Urinary bladder (tissue), 4 donors: ENCODE measurements around the gene CPT1A. TPM values are rescaled to one million over a fixed set of nuclear protein-coding genes. Genes with fewer than 3 reads are reported as not detected.
"Not testable (repeated sequence)": the region's sequence is repeated elsewhere in the genome, so short reads cannot be mapped to it uniquely, and the experiment has no call there.

Experiments
- DNase-seq: peaks from one replicate; pipeline ENCODE4 v3.0.0-alpha.2; 2015; ENCODE audit errors: extremely low spot score
- H3K27ac ChIP-seq: one replicate; pipeline ENCODE4 v1.5.1; 2013; ENCODE audit warnings: low read depth, mild to moderate bottlenecking, moderate library complexity
- H3K36me3 ChIP-seq: one replicate; pipeline ENCODE4 v1.6.1; 2013; ENCODE audit warnings: mild to moderate bottlenecking, moderate library complexity; ENCODE audit not compliant: insufficient read depth
- H3K4me1 ChIP-seq: one replicate; pipeline ENCODE4 v1.6.1; 2013; ENCODE audit warnings: mild to moderate bottlenecking, moderate library complexity; ENCODE audit not compliant: insufficient read depth
- H3K4me3 ChIP-seq: one replicate; pipeline ENCODE4 v1.5.1; 2013; ENCODE audit warnings: low read depth, low read length
- WGBS: extraction: QIAGEN DNeasy Blood & Tissue Kit; methylation state at CpG from one replicate; pipeline ENCODE4 v1.1.7; 2013; 5-methylcytosine and 5-hydroxymethylcytosine counted together
- polyA plus RNA-seq: library from polyadenylated mRNA; stranded (reverse); fragments of 200-250 nt; gene quantifications from one replicate; pipeline ENCODE4 v1.2.3, GENCODE V29; 2013
- total RNA-seq: library from RNA; depleted of rRNA; stranded (reverse); fragments of >200 nt; gene quantifications from one replicate; pipeline ENCODE4 v1.2.3, GENCODE V29; 2014
- donor health status: healthy with polysubstance abuse.
- donor health status: healthy.

CPT1A gene
- total and polyA plus RNA-seq, 2 donors, result 20.4 to 24.5 TPM

DNA sequence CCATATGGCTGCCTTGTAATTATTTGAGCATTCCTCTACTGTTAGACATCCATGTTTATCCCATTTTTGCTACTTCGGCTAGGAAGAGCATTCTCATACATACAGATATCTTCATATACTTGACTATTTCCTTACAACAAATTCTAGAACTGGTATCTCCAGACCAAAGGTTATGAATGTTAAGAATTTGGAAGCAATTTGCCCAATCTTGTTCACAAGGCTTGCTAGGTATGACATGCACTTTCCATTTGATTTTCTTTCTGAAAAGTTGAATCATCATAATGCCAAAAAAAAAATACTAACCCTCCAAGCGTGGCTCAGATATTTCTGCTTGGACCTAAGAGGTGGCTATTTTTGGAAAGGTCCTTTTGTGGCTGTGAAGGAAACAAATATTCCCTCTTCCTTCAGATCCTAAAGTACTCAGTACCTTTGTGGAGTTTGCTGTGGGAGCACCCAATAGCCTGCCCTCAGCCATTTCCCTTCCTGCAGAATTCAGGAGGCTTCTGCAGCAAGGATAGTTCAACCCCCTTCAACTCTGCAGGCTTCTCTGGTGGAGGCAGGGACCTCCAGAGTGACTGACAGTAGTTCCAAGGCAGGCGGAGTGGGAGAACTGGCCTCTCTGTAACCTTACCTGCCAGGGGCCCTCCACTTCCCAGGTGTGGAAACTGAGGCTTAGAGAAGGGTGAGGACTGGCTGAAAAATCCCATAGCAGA is 22.0 kb upstream of the CPT1A start:
- Histone ChIP-seq H3K27ac (no peak overlapping the region), H3K4me3 (no peak overlapping the region), H3K36me3 (no peaks in the 10 kb centered on the region), H3K4me1 (no peaks in the 10 kb centered on the region)
- no peak for DNase-seq
- 88% methylated on average over 3 of the region's 3 CpGs for WGBS

- no peak for DNase-seq
- no peak overlapping the region for H3K27ac ChIP-seq
- H3K36me3 ChIP-seq, result no peaks in the 10 kb centered on the region
- no peaks in the 10 kb centered on the region for H3K4me1 ChIP-seq
- H3K4me3 ChIP-seq, result no peak overlapping the region
- whole genome bisulfite sequencing, result 85% methylated on average over 6 of the region's 6 CpGs
Measured at GRCh38 chr11:68862421-68862820, 20.7 kb upstream of the CPT1A start.

DNA sequence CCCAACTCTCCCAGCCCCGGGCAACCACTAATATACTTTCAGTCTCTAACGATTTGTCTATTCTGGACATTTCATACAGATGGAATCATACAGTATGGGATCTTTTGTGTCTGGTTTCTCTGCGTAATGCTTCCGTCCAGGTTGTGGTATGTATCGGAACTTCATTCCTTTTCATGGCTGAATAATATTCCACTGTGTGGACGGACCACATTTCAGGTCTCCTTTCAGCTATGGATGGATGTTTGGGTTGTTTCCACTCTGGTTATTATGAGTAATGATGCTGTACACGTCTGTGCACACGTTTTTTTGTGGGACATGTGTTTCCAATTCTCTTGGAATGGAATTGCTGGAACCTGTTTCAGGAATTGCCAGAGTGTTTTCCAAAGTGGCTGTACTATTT is 17.4 kb upstream of the CPT1A start:
- WGBS, result 82% methylated on average over 8 of the region's 8 CpGs
- no peak for DNase-seq
- no peaks in the 10 kb centered on the region for H3K36me3 ChIP-seq
- no peaks in the 10 kb centered on the region for H3K4me1 ChIP-seq
- no peak overlapping the region for H3K27ac ChIP-seq
- H3K4me3 ChIP-seq, result no peak overlapping the region

GRCh38 chr11:68857037-68857586 is 15.4 kb upstream of the CPT1A start:
- H3K36me3 ChIP-seq, result no peaks in the 10 kb centered on the region
- H3K27ac ChIP-seq, result no peak overlapping the region
- no peak for DNase-seq
- 91% methylated on average over 8 of the region's 8 CpGs for WGBS
- H3K4me1 ChIP-seq, result no peaks in the 10 kb centered on the region
- H3K4me3 ChIP-seq, result no peak overlapping the region

GRCh38 chr11:68856425-68857030 is 14.8 kb upstream of the CPT1A start:
- not testable (repeated sequence) for H3K4me3 ChIP-seq, H3K36me3 ChIP-seq, H3K4me1 ChIP-seq, DNase-seq, H3K27ac ChIP-seq
- 93% methylated on average over 21 of the region's 21 CpGs for WGBS

- Histone ChIP-seq H3K4me1 (no peaks in the 10 kb centered on the region), H3K27ac (no peak overlapping the region), H3K4me3 (peak overlapping the region; percentile 27), H3K36me3 (no peaks in the 10 kb centered on the region)
- WGBS, result 5% methylated on average over 62 of the region's 62 CpGs
- DNase-seq, result no peak
Measured at GRCh38 chr11:68855205-68855981, 13.7 kb upstream of the CPT1A start.

- Histone ChIP-seq H3K4me1 (no peaks in the 10 kb centered on the region), H3K36me3 (no peaks in the 10 kb centered on the region), H3K27ac (no peak overlapping the region), H3K4me3 (no peak overlapping the region)
- 12% methylated on average over 42 of the region's 42 CpGs for WGBS
- no peak for DNase-seq
Measured at GRCh38 chr11:68854273-68854958, 12.7 kb upstream of the CPT1A start.

GRCh38 chr11:68852628-68853027 is 10.9 kb upstream of the CPT1A start:
- H3K36me3 ChIP-seq, result no peaks in the 10 kb centered on the region

DNA sequence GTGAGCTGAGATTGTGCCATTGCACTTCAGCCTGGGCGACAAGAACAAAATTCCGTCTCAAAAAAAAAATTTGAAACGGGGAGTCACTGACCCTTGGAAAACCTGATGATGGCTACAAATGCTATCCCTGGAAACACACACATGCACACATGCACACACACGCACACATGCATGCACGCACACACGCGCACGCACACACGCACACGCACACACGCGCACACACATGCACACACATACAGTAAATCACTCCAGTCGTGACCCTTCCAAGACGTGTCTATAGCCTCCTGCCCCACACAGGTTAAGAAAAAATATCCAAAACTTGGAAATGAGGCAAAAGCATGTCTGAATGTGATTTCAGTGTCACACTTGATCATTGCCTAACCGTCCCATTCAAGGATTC is 6.7 kb upstream of the CPT1A start:
- no peaks in the 10 kb centered on the region for H3K36me3 ChIP-seq
- WGBS, result 91% methylated on average over 15 of the region's 15 CpGs
- no peak overlapping the region for H3K4me3 ChIP-seq
- H3K27ac ChIP-seq, result no peak overlapping the region
- no peaks in the 10 kb centered on the region for H3K4me1 ChIP-seq
- no peak for DNase-seq

More at GRCh38 chr11:68852628-68853027, 10.9 kb upstream of the CPT1A start:
- WGBS, result 81% methylated on average over 8 of the region's 8 CpGs
- no peaks in the 10 kb centered on the region for H3K4me1 ChIP-seq
- no peak for DNase-seq
- no peak overlapping the region for H3K27ac ChIP-seq
- H3K4me3 ChIP-seq, result no peak overlapping the region

DNA sequence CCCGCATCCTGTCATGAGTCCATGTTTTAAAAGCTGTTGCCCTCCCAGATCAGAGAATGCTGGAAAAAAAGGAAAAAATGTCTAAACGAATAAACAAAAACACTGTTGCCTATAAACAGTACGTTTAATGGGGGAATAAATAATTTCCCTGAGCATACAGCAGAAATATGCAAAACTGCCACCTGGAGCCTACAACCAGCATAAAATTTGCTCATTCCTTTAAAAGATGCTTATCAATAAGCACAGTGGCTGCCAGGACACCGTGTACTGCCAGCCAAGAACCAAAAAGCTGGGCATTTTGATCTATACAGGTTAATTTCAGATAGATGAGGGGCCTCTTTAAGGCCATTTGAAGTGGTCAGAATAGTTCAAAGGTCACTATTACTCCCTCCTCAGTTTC is 5.7 kb upstream of the CPT1A start:
- DNase-seq, result no peak
- Histone ChIP-seq H3K27ac (no peak overlapping the region), H3K4me3 (no peak overlapping the region), H3K36me3 (no peaks in the 10 kb centered on the region), H3K4me1 (no peaks in the 10 kb centered on the region)
- WGBS, result 59% methylated on average over 4 of the region's 4 CpGs

DNA sequence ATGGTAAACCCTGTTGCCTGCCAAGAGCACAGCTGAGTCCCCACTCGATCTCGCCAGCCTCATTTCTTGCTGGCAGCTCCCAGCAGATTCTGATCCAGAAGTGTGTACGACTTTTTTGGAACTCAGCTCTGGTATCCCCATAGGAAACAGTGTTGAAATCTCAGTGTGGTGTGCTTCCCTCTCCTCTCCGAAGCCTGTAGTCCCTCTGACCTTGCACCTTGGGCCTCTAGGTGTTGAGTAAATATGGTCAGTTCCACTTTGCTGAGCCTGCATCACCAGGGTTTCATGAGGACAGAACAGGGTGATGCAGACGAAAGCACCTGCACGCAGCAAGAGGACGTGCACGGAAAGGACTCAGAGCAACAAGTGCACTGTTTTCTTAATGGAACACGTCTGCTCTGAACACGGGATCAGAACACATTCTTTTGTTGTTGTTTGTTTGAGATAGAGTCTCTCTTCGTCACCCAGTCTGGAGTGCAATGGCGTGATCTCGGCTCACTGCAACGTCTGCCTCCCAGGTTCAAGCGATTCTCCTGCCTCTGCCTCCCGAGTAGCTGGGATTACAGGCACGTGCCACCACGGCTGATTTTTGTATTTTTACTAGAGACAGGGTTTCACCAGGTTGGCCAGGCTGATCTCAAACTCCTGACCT is 3.8 kb upstream of the CPT1A start:
- no peak for DNase-seq
- no peak overlapping the region for H3K4me3 ChIP-seq
- no peaks in the 10 kb centered on the region for H3K4me1 ChIP-seq
- no peak overlapping the region for H3K27ac ChIP-seq
- no peaks in the 10 kb centered on the region for H3K36me3 ChIP-seq
- WGBS, result 73% methylated on average over 18 of the region's 18 CpGs

DNA sequence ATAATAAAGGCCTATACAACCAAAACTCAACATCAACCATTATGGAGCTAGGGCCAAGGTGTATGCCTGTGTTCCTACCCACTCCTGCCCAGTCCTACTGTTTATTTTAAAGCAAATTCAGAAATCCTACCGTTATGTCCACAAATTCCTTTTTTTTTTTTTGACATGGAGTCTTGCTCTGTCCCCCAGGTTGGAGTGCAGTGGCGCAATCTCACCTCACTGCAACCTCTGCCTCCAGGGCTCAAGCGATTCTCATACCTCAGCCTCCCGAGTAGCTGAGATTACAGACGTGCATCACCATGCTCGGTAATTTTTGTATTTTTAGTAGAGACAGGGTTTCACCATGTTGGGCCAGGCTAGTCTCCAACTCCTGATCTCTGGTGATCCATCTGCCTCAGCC is 3.1 kb upstream of the CPT1A start:
- Histone ChIP-seq H3K27ac (no peak overlapping the region), H3K4me1 (no peaks in the 10 kb centered on the region)

DNA sequence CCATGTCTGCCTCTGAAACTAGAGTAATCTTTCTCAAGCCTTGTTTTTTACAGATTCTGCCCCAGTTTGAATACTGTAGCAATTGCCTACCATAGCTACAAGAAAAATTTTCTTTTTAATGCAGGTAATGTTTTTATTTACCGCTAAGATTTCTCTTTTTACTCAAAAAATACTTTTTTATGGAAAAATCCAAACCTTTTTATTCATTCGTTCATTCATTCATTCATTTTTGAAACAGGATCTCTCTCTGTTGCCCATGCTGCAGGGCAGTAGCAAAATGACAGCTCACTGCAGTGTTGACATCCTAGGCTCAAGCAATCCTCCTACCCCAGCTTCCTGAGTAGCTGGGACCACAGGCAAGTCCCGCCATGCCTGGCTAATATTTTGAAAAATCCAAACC is 2.7 kb upstream of the CPT1A start:
- no peaks in the 10 kb centered on the region for H3K4me1 ChIP-seq
- peak overlapping the region; percentile 32 for H3K4me3 ChIP-seq
- H3K27ac ChIP-seq, result no peak overlapping the region
- DNase-seq, result no peak
- 88% methylated on average over 3 of the region's 3 CpGs for WGBS
- H3K36me3 ChIP-seq, result no peaks in the 10 kb centered on the region

More for the DNA sequence above, 3.1 kb upstream of the CPT1A start:
- DNase-seq, result no peak
- Histone ChIP-seq H3K36me3 (no peaks in the 10 kb centered on the region), H3K4me3 (no peak overlapping the region)
- 95% methylated on average over 6 of the region's 6 CpGs for WGBS
